ENCODE results near the gene LBHD1.
"Not testable (repeated sequence)": the region's sequence is repeated elsewhere in the genome, so short reads cannot be mapped to it uniquely, and the experiment has no call there.

LBHD1 gene

DNA sequence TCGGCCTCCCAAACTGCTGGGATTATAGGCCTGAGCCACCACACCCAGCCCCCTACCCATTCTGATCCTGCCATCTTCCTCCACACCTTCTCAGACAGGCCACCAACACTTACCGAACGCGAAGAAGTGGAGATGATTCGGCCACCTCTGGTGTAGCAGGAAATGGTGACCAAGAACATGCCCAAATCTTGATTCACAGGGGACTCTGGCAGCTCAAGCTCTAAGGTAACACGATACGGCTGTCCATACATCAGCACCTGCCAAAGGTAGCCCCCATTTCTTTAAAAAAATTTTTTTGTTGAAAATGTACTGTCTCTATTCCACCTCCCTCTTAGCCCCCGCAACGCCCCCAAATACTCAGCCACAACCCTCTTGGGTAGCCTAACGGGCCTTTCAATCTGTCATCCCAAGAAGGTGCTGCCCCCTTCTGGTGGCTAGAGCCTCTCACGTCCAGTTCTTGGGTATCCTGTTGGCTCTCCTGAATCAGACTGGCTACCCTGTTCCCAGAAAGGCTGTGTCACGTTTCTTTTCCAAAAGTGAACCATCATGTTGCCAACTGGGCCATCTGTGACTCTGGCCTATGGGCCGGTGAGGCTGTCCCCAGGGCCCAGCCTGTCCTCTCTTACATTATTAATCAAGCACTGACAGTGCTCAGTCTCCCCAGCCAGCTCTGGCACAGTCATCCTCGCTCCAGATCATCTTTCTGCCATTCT, 22.5 kb upstream of the LBHD1 start:
- DNase-seq (ENCODE audit: low spot score) (peak; percentile 58), FAIRE-seq (no peak)

DNA sequence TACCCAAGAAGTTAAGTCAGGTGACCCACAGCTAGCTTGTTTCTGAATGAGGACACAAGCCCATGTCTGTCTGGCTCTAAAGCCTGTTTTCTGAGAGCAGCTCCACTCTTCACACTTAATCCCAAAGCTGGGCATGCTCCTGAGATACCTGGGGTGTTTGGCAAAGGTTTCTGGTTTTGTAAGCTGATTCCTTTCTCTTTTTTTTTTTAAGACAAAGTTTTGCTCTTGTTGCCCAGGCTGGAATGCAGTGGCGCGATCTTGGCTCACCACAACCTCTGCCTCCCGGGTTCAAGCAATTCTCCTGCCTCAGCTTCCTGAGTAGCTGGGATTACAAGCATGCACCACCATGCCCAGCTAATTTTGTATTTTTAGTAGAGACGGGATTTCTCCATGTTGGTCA, 21.6 kb upstream of the LBHD1 start:
- not testable (repeated sequence) for FAIRE-seq; DNase-seq (ENCODE audit: low spot score)

DNA sequence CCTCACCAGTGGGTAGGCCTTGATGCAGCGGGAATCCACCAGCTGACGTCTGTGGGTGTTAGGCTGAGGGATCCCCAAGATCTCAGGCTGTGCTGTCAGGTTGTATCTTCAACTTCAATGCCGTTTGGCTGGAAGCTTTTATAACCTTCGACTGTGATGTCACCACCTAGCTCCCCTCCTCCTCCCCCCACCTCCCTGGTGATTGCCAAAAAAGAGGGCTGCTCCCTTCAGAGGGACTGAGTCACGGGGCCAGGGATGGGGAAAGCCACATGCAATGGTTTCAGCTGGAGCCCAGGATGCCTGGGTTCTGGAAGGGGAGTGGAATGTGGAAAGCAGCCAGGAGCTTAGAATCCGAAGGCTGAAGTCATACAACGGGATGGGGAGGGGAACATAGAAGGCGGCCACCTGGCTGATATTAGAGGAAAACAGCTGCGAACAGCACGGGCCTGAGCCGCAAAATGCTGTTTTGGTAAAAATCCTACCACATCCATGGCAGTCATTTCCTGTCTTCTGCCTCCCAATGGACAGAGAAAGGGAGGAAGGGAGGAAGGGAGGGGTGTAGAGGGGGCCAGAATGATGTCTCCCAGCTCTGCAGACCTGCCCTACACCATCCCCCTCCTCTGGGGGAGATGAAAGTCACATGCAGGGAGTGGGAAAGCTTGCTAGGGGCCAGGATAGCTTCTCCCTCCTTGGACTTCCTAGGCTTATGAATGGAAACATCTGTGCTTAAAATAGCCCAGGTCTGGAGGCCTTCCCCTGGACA, 17.5 kb upstream of the LBHD1 start, which contains the start of gene LRRN4CL:
Gene LRRN4CL (minus strand): TSS at position 110 of the 763 bp plus-strand sequence. CDS start 1,022 bp downstream, outside the sequence.
- DNase-seq (ENCODE audit: low spot score) (peak; percentile 46), FAIRE-seq (no peak)

DNA sequence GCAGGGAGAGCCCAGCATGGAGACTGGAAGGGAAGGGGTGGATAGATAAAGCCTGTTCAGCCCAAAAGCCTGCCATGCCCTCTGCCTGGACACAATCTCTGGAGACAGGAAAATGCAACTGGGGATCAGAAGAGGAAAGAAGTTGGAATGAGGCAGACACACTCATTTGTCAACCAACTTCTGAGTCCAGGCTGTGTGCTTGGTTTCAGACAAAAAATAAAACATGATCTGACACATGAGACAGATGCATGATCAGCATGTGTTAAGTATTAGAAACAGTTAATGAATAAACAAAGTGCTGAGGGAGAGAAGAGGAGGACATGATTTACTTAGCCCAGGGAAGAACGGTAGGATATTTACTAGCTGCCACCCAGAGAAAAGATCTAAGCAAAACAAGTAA, 16.4 kb upstream of the LBHD1 start:
- FAIRE-seq = no peak
- DNase-seq (ENCODE audit: low spot score) = no peak

DNA sequence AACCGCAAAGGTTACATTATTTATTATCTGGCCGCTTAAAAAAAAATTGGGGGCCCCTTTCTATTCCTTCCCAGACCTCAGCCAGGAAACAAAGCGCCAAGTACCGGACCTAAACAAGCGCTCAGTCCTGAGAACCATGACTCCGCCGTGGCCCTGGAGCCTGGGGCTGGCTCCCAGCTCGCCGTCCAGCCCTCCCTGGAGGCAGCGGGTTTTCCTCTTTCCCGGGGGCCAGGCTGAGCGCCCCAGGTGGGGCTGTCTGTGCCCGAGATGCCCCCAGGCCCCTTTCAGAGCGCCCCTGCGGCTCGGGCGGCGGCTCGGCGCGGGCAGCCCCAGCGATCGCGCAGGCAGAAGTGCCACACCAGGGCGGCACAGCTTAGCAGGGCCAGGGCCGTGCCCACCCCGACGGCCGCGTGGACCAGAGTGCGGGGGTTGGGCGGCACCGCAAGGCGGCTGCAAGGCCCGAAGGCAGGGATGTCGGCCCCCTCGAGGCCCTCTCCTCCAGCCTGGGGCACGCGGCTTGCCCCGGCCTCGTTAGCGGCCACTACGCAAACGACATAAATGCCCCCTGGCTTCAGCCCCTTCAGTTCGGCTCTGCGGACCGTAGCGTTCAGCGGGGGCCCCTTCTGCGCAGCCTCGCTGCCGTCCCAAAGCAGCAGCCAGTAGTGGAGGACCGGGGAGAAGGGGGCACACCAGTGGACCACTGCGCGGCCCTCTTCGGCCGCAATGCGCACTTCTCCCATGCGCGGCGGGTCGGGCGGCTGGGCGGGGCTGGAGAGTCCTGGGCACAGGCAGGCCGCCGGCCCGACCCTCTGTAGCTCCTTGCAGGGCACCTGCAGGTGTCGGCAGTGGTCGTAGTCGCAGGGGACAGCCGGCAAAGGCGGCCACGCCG, 15.7 kb upstream of the LBHD1 start:
- no peak for FAIRE-seq
- DNase-seq (ENCODE audit: low spot score) = no peak

DNA sequence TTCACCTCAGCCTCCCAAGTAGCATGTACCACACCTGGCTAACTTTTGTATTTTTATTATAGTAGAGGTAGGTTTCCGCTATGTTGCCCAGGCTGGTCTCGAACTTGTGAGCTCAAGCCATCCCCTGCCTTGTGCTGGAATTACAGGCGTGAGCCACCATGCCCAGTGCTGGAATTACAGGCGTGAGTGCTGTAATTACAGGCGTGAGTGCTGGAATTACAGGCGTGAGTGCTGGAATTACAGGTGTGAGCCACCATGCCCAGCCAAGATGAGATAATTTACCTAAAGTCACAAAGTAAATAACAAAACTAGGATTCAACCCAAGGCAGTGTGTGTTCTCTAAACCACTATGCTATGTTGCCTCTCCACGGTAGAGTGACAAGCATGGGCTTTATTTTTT, 10.5 kb upstream of the LBHD1 start:
- DNase-seq (ENCODE audit: low spot score) (no peak), FAIRE-seq (no peak)

DNA sequence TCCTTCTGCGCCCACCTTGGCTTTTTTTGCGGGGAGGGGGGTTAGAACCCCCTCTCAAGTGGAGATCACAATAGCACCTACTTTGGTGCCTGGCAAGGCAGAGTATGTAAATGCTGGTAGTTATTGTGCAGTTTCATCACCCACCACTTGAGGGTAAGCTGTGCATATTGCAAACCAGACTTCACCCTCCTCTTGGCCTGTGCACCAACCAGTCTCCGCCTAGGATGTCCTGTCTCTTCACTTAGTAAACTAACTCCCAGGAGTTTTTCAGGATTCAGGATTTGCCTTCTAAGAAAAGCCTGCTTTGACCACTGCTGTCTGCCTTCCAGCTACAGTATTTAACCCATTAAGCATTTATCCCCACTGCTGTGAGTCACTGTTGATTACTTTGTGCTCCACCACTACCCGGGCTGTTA, 8.8 kb upstream of the LBHD1 start:
- DNase-seq (ENCODE audit: low spot score) = peak; percentile 75
- FAIRE-seq = peak; percentile 67

DNA sequence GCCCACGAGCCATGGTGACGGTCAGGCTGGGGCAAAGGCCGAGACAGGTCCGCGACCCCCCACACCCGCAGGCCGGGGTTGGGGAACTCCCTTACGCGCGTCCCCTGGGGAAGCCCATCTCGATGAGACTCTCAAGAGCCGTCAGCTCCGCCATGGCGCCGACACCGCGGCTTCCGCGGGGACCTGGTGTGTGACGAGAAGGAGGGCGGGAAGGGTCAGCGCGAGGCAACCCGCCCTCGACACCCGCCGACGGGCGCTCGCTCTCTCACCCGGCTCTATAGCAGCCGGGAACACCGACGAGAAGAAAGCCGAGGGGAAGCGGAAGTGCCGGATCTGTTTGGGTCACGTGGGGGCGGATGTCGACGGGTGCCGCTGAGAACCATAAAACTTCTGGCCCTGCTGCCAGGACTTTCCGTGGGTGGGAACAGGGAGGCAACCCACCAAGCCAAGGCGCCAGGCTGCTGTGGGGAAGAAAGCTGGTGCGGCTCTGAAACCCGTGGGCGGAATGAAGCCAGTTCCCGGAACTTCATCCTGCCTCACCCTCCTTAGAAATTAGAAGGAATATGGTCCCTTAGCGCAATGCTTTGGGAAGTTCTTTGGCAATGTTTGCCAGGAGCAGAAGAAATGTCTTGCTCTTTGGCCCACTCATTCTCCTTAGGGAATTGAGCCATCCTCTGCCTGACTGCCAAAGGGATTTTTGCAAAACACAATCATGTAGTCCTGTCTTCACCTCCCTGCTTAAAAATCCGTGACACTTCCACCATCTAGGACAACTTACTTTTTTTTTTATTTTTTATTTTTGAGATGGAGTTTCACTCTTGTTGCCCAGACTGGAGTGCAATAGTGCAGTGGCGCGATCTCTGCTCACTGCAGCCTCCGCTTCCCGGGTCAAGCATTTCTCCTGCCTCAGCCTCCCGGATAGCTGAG, 7.0 kb upstream of the LBHD1 start, which contains the start of gene UBXN1:
Gene UBXN1 (minus strand): TSS at position 304 of the 927 bp plus-strand sequence. CDS start 150 bp downstream, at position 154.
- FAIRE-seq (no peak), DNase-seq (ENCODE audit: low spot score) (peak; percentile 90)

DNA sequence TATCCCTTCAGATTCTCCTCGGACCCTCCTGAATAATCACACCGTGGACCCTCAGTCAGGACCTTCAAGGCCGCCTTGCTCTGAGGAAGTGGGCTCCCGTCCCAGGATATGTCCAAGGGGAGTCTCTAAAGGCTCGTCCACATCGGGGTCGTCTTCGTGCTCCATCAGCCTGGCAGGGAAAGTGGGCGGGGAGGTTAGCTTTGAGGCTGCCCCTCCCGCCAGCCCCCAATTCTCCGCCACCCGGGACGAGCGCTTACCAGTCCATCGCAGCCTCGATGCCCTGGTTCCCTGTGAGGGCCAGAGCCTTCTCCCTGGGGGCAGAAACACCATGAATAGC, 6.3 kb upstream of the LBHD1 start:
- no peak for FAIRE-seq
- DNase-seq (ENCODE audit: low spot score) = no peak

DNA sequence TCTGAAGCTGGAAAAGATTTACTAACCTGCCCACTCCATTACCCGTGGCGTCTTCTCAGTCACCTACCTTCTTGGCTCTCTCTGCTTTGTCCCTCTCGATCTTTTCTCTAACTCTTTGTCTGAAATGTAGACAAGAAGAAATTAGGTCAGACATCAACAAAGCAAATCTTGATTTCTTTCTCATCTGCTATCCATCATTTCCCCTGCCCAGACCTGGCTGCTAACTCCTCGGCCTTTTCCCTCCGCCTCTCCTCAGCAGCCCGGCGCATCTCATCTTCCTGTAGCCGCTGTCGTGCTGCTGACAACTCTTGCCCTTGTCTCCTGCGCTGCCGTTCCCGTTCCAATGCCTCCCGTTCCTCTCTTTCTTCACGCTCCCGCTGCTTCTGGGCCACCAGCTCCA, 5.6 kb upstream of the LBHD1 start:
- no peak for FAIRE-seq
- no peak for DNase-seq (ENCODE audit: low spot score)

DNA sequence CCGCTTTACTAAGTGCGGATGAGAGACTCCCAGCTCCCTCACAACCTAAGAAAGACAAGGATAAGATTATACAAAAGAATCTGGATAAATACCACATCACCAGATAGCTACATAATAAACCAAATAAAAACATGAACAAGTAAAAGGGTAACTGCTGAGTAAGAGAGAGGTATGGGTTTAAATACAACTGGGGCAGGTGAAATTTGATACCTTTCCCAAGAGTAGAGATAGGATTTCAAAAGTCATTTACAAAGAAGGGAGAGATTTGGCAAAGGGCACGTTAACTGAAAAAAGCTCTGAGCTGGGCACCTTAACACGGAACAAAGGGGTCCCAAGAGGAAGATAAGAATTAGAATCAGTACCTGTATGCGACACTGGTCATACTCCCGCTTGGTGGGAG, 5.1 kb upstream of the LBHD1 start:
- FAIRE-seq (no peak), DNase-seq (ENCODE audit: low spot score) (no peak)

DNA sequence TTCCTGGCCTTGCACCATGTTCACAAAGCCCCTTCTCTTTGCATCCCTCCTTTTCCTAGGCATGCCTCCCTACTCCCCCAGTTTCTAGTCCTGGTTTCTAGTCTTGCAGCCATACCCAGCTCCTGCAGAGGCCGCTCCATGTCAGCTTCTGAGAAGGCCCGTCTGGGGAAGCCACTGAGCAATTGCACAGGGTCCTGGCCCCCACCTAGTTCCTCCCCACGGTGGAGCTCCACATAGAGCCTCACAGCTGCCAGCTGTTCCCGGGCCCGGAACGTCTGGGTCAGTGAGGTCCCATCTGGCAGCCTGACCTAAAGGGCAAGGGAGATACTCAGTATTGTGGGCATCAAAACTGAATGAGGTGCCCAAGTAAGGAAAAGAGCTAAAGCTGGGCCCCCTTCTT, 4.6 kb upstream of the LBHD1 start:
- DNase-seq (ENCODE audit: low spot score) (no peak), FAIRE-seq (no peak)

DNA sequence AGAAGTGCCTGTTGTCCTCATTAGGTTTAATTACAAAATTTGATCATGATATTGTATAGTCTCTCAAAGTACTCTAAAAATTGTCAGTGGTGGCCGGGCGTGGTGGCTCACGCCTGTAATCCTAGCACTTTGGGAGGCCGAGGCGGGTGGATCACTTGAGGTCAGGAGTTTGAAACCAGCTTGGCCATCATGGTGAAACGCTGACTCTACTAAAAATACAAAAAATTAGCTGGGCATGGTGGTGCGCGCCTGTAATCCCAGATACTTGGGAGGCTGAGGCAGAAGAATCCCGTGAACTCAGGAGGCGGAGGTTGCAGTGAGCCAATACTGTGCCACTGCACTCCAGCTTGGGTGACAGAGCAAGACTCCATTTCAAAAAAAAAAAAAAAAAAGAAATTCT, 3.3 kb upstream of the LBHD1 start:
- not testable (repeated sequence) for FAIRE-seq; DNase-seq (ENCODE audit: low spot score)

DNA sequence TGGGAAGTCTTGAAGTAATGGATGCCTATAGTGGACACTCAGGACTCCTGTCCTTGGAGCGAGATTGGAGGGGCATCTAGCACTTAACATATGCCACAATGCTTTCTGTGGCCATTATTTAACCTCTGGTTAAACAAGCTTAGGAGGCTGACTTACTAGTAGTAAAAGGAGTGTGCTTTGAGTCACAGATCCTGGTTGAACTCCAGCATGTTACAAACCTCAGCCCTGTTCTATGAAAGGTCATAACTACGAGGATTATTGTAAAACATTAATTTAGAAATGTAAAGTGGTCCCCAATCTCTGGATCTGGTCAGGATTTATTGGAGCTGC, 1.1 kb upstream of the LBHD1 start:
- DNase-seq (ENCODE audit: low spot score) (no peak), FAIRE-seq (no peak)

DNA sequence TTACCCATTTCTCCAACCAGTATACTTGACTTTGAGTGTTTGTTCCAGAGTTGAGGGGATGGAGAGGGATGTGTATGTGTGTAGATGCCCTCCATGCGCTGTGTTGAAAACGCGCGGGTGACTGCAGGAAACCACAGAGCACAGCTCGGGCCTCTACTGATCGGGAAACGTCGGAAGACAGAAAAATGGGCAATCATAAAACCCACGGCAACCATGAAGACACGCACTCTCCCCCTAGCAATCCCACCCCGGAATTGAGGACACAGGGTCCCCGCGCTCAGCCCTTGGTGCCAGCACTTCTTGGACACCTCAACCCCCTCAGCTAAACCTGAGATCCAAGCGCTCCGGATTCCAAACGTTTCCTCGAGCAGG, 845 bp downstream of the LBHD1 start:
- FAIRE-seq (no peak), DNase-seq (ENCODE audit: low spot score) (no peak)

DNA sequence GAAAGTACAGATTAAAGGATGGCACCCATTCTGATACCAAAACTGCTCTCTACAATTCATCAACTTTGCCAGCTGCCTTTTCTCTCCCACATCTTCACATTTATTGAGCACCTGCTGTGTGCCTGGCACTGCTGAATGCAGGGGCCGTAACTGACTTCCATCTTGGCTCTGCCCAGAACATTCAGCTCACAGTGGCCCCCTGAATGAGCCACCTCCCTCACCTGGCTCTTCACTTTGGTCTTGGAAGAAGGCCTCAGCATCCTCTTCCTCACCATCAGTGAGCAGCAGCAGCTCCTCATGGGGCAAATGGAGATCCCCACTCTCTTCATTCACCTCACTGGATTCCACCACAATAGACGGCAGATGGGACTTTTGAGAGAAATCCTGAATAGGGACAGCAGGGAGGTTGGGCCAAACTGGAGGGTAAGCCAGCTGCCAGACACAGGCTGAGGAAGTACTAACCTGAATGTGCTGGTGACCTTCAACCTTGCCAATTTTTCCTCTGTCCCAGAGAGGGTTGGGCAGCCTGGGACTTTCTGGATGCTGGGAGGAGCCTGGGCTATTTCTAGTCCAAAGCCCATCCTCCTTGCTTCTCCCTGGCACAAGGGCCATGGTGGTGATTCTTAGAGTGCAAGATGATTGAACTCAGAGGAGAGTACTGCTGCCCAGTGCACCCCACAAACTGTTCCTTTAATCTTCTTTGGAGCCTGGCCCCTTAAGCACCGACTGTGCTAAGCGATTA, 2.5 kb downstream of the LBHD1 start:
- no peak for FAIRE-seq

DNA sequence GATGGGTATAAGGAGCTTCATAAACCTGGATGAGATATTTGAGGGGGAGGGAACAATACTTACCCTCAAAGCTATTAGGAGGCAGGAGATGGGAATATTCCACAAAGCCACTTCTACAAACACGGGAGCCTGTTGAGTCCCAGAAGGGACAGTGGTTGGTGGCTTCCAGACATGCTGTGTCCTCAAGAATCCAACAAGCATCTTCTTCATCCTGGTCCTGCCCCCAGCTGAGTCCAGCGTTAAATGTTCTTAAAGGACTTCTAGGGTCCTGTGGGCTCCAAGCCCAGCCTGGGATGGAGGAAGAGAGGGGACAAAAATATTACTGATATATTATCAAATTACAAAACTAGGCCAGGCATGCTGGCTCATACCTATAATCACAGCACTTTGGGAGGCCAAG, 4.6 kb downstream of the LBHD1 start:
- DNase-seq (ENCODE audit: low spot score) (no peak), FAIRE-seq (no peak)

More for the DNA sequence above, 2.5 kb downstream of the LBHD1 start:
- no peak for DNase-seq (ENCODE audit: low spot score)

DNA sequence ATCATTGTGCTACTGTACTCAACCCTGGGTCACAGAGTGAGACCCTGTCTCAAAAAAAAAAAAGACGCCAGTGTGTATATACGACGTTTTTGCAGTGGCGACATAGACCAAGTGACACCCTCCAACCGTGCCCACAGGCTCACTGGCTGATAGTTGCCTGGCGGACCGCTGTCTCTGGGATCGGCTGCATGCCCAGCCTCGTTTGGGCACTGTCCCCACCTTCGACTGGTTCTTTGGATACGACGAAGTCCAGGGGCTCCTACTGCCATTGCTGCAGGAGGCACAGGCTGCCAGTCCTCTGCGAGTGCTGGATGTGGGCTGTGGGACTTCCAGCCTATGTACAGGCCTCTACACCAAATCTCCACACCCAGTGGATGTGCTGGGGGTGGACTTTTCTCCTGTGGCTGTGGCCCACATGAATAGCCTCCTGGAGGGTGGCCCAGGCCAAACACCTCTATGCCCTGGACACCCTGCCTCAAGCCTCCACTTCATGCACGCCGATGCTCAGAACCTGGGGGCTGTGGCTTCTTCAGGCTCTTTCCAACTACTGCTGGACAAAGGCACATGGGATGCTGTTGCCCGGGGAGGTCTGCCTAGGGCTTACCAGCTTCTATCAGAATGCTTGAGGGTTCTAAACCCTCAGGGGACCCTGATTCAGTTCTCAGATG, 5.7 kb downstream of the LBHD1 start:
- no peak for FAIRE-seq
- DNase-seq (ENCODE audit: low spot score) = no peak

DNA sequence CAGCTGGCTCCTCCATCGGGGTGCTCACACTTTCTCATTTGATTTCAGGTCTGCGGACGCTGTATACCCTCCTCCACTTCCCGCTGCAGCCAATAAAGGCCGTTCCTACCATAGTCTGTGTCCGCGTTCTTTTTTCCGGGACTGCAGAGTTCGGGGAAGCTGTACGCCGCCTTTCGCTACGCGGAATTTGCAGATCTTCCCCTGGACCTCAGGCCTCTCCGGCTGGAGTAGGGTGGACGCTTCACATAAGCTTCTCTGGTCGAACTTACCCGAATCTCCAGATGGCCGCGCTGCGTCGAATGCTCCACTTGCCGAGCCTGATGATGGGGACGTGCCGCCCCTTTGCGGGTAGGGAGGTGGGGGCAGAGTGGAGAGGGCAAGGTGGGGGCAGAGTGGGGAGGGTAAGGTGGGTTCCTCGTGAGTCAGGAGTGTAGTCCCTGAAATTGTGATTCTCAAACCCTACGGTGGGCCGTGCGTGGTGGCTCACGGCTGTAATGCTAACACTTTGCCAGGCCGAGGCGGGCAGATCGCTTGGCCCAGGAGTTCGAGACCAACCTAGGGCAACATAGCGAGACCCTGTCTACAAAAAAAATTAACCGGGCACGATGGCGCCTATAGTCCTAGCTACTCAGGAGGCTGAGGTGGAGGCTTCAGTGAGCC, 6.3 kb downstream of the LBHD1 start:
- DNase-seq (ENCODE audit: low spot score) = no peak
- no peak for FAIRE-seq
